Cerebellar cortex (tissue), 1 donor: ENCODE measurements around the gene PLCL1.
A peak's percentile ranks its signal among the peaks of the same experiment; 100 is the strongest.

Experiments
- DNase-seq: peaks from one replicate; pipeline ENCODE4 v3.0.0-alpha.2; 2015; ENCODE audit warnings: low spot score

Gene PLCL1

DNA sequence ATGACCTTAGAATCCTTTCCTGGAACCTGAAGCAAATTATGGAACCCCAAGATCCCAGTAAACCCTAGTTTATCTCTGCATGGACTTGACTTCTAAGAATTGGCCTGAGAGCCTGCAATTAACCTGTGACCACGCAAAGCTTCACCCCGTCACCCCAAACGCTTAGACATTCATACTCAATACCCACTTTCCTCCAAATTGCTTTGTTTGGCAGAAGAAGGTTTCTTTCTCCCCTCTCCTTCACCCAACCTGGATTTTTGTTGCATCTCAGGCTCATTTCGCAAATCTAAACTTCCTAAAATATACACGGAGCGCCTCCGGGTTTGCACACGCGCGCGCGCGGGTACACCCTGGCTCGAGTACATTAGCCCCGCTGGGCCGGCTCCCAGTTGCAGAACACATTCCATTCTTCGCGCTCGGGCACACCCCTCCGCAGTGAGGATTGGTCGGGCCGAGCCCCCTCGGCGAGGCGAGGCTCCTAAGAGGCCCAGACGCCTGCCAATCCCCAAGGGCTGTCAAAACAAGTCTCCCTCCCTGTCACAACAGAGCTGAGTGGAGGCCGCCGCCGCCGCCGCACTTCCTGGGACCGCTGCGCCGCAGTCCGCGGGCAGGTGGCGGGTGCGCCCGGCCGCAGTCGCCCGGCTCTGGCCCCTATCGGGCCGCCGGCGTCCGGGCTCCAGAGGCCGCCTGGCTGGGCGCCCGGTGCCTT is at the start of gene PLCL1:
TSS of gene PLCL1 (plus strand) at position 545 of the 709 bp plus-strand sequence.
- peak; percentile 88 for DNase-seq

- DNase-seq: no peak
These were observed 45.4 kb upstream of the PLCL1 start for GRCh38 chr2:197759013-197759412.

DNA sequence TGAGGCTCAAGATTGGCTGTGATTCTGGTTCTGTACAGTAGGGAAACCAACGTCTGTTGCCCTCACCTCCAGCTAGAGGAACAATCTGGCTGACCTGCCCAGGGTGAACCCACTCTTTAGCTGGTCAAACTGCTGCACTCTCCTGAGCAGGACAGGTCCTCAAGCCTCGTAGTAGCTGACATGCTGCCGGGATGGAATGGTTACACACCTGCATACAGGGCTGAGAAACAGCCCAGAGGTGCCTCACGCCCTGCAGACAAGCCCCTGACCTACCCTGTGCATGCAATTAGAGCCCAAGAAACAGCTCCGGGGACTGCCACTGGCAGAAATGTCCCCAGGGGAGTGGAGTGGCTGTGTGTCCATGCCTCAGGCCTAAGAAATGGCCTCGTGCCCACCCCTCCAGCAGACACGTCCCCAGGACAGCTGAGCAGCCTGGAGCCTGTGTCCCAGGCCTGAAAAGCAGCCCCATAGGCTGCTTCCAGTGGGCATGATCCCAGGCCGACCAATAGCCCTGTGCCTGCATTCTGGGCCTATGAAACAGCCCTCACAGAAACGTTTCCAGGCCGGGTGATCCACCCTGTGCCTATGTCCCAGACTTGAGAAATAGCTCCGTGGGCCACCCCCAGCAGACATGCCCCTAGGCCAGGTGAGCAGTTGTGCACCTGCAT is 44.6 kb upstream of the PLCL1 start:
- no peak for DNase-seq

DNA sequence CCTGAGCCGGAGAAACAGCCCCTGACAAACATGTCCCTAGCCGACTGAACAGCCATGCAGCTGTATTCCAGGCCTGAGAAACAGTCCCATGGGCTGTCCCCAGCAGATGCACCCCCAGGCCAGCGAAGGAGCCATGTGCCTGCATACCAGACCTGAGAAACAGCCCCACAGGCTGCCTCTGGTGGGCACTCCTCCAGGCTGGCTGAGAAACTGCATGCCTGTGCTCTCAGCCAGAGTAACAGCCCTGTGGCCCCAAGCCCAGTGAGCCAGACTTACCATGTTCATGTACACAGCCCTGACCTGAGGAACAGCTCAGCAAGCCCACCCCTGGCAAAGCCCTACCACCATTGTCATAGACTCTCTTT is 44.1 kb upstream of the PLCL1 start:
- no peak for DNase-seq

DNA sequence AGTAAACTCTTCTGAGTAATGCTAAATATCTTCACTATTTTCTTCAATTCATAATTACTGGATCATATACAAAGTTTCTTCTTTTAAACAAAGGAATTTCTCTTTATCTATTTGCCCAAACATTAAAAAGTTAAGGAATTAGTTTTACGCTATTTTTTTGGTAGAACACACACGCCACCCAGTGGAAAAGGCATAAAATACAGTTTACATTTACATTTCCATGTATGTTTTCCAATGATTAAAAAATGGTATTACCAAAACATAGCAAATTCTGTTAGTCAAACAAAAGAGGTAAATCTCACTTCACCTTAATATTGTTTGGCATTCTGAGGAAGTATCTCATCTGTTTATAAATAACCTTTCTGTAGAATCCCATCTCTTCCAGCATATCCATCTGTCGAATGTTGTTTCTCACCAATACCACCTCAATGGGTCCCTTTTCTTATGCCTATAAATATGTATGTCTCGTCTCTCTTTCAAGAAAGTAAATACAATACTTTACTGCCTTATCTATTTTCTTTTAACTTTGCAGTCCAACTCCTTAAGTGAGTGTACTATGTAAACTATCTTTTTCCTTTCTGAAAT is 26.5 kb upstream of the PLCL1 start:
- peak; percentile 37 for DNase-seq

- DNase-seq: no peak
These were observed 25.1 kb upstream of the PLCL1 start for GRCh38 chr2:197779261-197779660.

GRCh38 chr2:197782126-197782525 is 22.3 kb upstream of the PLCL1 start:
- DNase-seq: no peak

DNA sequence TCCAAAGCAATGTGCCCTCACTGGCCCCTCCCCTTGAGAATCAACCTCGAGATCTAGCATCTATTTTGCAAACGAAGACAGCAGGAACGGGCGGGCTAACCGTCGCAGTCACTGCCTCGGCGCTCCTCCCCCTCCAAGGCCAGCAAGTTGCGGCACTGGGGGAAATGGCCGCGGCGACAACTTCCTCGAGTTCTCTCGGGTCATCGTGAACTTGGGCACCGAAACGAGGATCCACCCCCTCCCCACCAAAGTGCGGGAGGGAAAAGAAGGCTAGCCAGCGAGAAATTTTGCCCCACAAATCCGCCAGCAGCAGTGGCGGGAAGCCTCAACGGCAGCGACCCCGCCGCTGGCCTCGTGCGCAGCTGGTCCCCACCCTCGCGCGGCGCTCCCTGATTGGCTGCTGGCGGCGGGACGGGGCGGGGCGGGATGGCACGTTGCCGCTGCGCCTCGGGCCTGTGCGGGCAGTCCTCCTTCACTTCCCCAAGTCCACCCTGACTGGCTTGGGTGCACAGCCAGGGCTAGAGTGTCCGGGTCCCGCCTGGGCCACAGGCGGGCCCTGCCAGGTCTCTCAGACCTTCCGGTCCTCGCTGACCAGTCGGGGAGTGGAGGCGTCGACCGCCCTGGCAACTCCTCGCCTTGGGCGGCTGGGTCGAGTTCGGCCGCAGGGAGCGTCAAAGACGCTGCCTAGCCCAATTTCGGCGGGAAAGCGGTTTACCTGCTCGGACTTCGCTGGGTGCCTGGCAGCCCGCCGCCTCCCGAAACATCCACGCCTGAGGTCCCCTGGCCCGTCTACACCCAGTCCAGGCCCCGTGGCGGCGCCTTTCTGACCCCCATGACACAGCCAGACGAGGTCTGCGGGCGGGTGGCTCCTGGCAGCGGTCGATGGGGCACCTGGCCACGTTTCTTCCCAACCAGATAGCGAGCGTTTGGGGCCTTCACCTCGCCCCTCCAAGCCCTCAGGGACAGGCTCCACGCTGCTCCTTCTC is 19.1 kb upstream of the PLCL1 start, which contains the start of gene BOLL:
TSS of gene BOLL (minus strand) at position 364 of the 986 bp plus-strand sequence. CDS start 3,469 bp downstream, outside the sequence.
- no peak for DNase-seq

DNA sequence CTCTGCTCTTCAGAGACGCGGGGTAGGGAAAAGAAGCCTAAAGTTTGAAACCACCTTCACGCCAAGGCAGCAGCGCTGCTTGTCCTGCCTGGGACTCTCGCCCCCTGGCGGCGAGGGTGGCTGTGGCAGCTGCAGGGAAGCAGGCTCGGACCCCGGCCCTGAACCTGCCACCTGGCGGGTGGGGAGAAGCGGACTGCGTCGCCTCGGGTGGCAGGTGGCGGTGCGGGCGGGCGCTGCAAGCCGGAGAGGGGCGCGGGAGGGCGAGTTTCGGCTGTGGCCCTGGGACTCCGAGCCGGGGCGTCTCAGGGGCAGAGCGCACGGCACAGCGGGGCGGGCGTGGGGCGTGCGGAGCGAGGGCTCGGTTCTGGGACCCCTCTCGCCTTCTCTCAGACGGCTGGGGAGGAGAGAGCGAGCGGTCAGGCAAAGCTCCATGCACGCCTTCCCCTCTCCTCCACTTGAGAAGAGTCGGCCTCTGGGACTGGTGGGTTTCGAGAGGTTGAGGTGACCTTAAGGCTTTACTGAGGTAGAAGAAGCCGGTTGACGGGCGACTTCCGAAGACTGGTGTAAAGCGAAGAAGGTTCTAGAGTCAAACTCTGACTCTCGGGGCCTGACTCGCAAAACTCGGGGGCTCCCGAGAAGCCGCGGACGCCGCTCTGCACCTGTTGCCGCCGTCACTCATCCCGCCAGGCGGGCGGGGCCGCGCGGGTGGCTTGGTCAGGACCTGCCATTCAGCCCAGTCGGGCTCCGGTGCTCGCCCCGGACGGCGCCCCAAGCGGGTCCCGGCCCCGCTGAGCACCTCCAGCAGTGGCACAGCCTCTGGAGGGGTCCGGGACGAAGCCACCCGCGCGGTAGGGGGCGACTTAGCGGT is 18.1 kb upstream of the PLCL1 start:
- no peak for DNase-seq

DNA sequence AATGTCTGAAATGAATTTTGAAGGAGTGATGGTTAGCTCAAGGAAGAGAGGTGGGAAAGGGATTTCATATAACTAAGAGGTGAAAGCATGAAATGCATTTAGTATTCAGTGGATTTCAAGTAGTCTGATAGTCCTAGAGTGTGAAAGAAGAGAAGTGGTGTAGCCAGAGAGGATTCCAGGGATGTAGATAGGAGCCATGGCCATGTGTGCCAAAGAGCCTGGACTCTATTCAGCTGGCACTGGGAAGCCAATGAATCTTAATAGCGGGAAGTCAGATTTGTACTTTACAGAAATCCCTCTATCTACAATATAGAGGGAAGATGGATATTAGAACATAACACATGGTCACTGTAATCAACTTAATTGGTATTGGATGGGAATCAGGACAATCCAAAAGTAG is 10.9 kb upstream of the PLCL1 start:
- no peak for DNase-seq

- no peak for DNase-seq
These were observed 9.1 kb upstream of the PLCL1 start for GRCh38 chr2:197795277-197795676.

GRCh38 chr2:197798187-197798586 is 6.2 kb upstream of the PLCL1 start:
- no peak for DNase-seq

DNA sequence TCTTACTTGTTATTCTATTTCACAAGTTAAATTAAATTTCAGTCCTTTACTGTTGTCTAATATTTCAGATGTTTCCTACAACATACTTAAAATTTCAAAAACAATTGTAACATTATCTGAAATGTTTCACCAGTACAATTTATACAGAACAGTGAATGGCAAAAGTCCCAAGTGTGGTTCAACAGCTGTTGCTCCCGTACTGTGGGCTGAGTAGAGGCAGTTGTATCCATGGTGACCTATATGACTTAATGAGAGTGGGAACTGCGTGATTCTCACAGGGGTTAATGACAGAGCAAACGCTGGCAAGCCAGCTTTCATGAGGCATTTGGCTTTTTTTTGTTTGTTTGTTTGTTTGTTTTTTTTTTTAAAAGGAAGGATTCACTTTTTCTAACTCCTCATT is 5.3 kb upstream of the PLCL1 start:
- no peak for DNase-seq

- DNase-seq: no peak
These were observed 4.3 kb upstream of the PLCL1 start for GRCh38 chr2:197800091-197800490.

DNA sequence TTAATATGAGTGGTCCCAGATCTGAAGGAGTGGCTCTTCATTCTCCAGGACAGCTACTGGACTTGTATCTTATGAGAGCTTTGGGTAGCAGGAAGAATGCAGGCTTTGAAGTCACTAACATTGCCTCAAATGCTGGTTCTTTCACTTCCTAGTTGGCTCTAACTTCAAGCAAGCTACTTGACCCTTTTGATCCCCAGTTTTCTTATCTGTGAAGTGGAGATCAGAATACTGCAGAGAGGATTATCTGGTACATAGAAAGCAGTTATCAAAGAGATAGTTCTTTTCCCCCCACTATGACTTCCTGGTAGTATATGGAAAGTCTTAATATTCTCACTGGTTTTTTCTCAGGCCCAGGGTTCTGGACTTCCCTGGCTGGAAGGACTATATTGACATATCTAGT is 3.4 kb upstream of the PLCL1 start:
- no peak for DNase-seq

DNA sequence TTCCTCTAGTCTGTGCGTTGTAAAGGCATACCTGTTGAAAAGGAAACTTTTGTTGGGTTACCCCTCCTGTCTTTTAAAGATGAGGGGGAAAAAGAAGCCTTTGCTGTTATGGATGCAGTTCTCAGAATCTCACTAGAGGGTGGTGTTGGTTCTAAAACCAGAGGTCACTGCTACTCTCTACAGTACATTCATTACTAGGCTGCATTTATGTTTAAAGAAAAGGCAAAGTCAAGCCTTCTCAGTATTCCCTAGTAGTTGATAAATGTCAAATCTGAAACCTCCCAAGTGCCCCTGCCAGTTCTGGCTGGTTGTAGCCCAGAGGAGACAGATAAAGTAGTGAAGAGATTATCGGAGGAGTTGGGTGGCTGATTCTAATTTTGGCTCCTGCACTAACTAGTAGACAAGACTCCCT is 1.4 kb upstream of the PLCL1 start:
- peak; percentile 71 for DNase-seq

DNA sequence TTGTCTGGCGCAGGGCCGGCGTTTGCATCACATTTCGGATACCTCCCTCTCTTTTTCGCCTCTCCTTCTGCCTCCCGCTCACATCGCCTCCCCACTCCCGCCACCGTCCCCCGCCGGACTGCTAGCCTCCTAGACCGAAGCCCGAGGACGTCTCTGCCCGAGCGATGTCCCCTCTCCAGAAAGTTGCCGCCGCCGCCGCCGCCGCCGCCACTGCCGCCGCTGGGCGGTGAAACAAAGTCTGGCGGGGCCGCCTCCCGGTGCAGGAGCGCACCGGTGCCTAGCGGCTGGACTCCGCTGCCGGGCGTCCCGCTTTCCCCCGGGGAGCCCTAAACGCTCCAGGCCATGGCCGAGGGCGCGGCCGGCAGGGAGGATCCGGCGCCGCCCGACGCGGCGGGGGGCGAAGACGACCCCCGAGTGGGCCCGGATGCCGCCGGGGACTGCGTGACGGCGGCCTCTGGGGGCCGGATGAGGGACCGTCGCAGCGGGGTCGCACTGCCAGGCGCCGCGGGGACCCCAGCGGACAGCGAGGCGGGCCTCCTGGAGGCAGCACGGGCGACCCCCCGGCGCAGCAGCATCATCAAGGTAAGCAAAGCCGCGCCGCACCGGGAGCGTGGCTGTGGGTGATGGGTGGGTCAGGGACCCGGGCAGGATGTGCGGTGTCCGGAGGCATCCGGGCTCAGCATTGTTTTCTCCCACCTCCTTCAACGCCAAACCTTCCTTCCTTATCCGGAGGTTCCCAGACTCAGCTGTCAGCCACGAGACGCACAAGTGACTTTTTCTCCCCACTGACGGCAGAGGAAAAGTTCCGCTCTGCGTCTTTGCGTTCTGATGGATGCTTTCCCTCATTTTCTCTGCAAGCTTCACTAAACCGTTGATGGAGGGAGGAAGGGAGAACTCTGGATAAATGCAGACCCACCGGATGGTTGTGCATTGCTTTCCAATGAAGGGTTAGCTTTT is 643 bp downstream of the PLCL1 start:
- peak; percentile 46 for DNase-seq

GRCh38 chr2:197805715-197806633 is 1.6 kb downstream of the PLCL1 start:
- peak; percentile 43 for DNase-seq

DNA sequence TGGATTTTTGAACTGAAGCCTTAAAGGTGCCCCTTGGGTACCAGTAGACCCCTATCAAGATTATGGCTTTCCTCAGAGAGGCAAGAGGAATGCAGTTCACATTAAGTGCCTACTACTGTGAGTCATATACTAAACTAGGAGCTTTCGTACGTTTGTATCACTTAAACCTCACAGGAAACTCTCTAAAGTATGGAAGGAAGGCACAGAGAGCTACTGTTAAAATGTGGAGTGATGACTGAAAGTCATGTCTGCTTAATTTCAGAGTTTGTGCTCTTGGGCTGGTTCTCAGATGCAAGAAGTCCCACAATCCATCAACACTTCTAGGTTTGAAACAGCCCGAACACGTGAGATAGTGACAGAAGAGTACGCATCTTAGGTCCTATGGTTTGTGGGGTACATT is 4.7 kb downstream of the PLCL1 start:
- DNase-seq: peak; percentile 7
